Middle frontal gyrus (tissue), 1 donor: ENCODE measurements around the gene UNC93B1.

ENCODE experiments used
- DNase-seq: peaks from one replicate; pipeline ENCODE4 v3.0.0-alpha.2; 2015; ENCODE audit warnings: low spot score; ENCODE audit errors: extremely low spot score

The UNC93B1 gene

GRCh38 chr11:68024508-68024907 lies 20.6 kb upstream of the UNC93B1 start:
- no peak for DNase-seq

DNA sequence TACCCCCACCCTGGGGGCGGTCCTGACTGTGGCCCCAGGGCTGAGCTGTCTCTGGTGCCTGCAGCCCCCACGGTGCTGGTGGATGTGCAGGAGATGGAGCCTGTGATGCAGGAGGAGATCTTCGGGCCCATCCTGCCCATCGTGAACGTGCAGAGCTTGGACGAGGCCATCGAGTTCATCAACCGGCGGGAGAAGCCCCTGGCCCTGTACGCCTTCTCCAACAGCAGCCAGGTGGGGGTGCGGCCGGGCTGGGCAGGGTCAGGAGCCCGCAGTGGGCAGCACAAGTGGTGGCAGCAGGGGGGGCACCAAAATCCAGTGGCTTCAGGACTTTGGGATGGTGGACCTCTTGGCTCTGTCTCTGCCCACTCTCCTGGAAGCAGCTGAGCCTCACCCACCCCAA lies 18.6 kb upstream of the UNC93B1 start:
- DNase-seq, result no peak

DNA sequence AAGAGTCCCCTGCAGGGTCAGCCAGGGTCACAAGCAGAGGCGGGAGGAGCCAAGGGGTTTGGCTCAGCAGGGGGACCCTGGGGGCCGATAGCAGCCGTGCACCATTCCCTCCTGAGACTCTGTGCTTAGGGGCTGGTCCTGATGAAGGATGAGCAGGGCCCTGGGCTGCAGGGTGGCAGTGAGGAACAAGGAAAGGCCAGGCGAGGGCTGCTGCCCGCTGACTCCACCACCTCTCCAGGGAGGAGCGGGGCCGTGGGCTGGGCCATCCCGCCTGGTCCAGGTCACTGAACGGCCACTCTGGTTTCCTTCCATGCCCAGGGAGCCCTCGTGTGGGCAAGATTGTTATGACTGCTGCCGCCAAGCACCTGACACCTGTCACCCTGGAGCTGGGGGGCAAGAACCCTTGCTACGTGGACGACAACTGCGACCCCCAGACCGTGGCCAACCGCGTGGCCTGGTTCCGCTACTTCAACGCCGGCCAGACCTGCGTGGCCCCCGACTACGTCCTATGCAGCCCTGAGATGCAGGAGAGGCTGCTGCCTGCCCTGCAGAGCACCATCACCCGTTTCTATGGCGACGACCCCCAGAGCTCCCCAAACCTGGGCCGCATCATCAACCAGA lies 17.4 kb upstream of the UNC93B1 start:
- DNase-seq, result no peak

DNA sequence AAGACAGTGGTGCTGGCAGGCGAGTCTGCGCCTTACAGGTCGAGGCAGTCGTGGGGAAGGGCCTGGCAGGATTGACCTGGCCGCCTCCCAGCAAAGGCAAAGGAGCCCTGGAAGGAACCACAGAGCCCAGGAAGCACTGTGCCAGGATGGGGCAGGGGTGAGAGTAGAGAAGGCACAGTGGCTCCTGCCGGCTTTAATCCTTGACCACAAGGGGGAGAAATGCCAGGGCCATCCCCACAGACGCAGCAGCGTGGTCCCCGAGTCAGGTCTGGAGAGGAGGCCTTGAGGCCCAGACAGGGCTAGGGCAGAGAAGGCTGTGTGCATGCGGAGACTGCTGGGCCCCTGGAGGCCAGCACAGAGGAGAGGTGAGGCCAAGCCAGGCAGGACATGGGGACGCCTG lies 16.7 kb upstream of the UNC93B1 start:
- DNase-seq, result no peak

DNA sequence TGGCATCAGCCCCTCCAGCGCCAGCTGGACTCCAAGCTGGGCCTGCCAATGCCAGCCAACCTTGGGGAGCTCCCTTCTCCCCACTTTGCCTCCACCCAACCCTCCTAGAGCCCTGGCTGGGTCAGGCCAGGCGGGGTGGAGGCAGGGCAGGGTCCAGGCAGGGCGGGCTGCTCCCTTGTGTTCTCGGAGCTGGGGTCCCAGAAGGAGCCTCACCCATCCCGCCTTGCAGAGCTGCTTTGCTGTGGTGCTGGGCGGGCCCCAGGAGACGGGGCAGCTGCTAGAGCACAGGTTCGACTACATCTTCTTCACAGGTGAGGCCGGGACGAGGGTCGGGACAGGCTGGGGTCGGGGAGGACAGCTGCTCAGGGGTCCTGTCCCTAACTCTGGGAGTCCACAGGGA lies 15.6 kb upstream of the UNC93B1 start:
- DNase-seq, result no peak

- DNase-seq, result no peak
Observed at GRCh38 chr11:68018730-68019190, 14.9 kb upstream of the UNC93B1 start.

DNA sequence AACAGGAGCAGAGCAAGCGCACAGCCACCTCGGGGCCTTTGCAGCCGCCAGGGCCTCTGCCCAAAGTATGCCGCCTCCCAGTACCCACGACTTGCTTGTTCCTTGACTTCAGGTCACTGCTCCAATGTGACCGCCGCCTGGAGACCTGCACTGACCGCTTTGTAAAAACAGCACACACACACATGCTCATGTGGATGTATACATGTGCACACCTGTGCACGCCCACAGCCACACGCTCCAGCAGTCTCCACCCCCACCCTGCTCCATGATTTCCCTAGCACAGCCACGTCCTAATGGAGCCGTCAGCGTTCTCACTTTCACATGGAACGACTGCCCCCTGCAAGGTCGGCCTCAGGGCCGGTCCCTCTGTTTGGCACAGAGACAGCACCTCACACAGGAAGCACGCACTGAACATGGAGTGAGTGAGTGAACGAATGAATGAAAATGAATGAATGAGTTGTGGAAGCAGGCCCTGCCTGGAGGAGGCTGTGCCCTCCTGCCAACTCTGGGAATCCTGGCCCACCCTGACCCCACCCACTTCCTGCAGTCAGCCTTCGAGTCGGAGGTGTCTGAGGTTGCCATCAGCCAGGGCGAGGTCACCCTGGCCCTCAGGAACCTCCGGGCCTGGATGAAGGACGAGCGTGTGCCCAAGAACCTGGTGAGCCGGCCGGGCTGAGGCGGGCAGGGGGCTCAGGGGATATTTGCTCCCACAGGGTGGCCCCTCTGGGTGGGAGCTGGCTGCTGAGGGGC lies 14.3 kb upstream of the UNC93B1 start:
- DNase-seq, result no peak

GRCh38 chr11:68016904-68017817 lies 13.3 kb upstream of the UNC93B1 start:
- DNase-seq, result no peak

DNA sequence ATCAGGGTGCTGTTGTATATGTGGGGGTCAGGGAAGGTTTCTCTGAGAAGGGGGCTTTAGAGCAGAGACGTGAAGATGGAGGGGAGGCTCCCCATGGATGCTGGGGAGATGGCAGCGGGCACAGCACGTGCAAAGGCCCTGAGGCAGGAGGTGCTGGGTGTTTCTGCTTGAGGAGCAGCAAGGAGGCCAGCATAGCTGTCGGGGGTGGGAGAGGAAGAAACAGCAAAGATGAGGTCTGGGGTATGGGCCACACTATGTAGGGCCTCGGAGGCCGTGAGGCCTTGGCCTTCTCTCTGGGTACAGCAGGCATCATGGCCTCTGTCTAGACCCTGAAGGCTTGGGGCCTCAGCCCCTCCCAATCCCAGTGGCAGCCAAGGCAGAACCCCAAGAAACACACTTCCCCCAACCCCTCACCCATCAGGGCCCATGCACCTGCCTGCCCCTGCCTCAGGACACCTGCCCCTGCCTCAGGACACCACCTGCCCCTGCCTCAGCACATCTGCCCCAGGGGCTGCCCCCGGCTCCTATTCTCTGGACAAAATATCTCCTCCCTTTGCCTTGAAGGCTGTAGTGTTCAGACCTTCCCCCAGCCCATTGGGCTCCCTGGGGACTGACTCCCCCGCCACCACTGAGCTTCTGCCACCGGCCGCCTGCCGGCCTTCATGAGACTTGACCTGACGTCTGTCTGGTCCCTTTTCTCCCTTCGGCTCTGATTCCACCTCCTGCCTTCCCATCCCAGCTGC lies 12.4 kb upstream of the UNC93B1 start:
- DNase-seq, result no peak

DNA sequence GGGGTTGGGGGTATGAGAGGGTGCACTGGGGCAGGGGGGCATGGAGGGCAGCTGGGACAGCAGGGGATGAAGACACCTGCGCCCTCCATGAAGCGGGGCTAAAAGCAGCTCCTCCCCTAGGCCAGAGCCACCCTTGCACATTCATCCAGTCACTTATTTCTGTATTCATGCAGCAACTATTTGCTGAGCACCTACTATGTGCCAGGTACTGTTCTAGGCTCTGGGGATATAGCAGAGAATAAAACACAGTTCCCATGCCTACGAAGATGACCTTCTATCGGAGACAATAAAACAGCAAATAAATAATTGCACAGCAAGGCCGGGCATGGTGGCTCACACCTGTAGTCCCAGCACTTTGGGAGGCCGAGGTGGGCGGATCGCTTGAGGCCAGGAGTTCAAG lies 11.6 kb upstream of the UNC93B1 start:
- no peak for DNase-seq

DNA sequence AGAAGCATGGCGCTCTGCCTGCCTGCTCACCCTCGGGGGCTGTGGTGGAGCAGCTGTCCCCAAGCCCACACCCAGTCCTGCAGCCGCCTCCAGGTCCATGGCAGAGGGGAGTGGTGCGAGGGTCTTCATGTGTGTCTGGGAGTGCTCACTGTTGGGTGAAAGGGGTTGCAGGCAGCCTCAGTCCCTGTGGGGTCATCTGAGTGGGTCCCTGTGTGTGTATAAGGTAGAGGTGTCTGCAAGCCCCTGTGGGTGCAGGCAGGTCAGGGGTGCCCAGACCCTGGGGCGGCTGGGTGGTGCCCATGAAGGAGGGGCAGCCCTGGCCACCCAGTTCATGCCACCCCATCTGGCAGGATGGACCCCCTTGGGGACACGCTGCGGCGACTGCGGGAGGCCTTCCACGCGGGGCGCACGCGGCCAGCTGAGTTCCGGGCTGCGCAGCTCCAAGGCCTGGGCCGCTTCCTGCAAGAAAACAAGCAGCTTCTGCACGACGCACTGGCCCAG lies 11.1 kb upstream of the UNC93B1 start:
- no peak for DNase-seq

GRCh38 chr11:68014157-68014946 lies 10.5 kb upstream of the UNC93B1 start:
- no peak for DNase-seq

DNA sequence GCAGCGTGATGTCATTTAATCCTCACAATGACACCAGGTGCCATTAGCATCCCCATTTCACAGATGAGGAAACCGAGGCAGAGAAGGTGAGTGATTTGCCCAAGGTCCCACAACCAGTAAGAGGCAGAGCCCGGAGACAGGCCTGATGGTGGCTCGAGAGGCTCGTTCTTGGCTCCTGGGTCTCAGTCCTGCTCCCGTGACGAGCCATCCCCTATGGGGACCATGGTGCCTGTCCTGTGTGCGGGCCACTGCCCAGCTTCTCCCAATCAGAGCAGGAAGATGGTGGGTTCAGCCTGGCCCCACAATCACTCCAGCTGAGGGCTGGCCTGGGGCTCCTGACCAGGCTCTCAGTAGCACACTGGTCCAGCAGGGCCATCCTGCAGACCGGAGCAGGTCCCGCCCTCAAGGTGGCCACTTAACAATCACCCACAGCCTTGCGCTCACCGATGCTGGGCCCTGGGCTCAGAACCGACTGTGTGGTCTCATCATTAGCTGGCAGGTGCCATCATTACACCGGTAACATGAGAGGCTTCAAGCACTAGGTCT lies 9.8 kb upstream of the UNC93B1 start:
- DNase-seq, result no peak

GRCh38 chr11:68012843-68013610 lies 9.1 kb upstream of the UNC93B1 start:
- DNase-seq, result no peak

- no peak for DNase-seq
Observed at GRCh38 chr11:68012044-68012842, 8.3 kb upstream of the UNC93B1 start.

DNA sequence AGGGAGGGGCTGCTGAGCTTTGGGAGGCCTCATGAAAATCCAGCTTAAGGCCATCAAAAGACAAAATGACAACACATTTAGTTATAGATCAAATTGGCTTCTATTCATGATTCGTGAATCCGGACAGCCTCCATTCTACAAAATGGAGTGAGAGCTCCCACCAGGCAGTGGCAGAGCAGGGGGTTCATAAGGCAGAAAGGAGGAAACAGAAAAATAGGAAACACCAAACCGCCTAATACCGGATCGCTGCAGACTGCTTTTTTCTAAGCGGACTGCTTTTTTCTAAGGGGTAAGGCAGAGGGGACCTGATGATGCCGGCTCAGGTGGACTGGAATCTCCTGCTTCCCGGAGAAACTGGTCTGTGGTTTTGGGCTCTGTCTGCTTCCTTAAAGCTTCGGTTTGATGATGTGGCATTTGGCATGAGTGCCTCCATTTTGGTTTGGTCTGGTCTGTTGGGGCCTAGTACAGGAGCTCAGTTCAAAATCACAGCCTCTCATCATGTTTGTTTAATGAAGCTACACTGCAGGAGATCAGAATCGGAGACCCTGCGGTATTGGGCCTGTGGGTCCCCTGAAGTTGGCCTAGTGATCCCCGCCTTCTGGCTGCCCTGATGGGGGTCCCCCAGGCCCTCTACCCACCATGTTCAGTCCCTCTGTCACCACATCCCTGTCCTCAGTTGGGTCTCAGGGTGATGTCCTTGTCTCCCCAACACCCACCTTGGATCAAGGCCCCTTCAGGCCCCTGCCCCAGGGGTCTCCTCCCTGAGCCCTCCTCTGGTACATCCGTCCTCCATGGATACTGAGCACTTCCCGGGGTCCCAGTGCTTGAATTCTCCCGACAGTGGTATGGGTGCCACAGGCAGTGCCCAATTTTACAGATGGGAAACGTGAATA lies 7.4 kb upstream of the UNC93B1 start:
- no peak for DNase-seq
